Ishikawa (cell line): ENCODE data around the gene KRT27.

Source experiments
- FOXM1 ChIP-seq: IDR thresholded peaks from 2 replicates; pipeline ENCODE4 v1.6.1; 2012; ENCODE audit warnings: low read depth, borderline replicate concordance
- MAX ChIP-seq: IDR thresholded peaks from 2 replicates; pipeline ENCODE4 v1.6.1; 2012
- NFIC ChIP-seq: IDR thresholded peaks from 2 replicates; pipeline ENCODE4 v1.6.1; 2012
- RAD21 ChIP-seq: IDR thresholded peaks from 2 replicates; pipeline ENCODE4 v1.6.1; 2012; ENCODE audit warnings: low read depth
- REST ChIP-seq: IDR thresholded peaks from 2 replicates; pipeline ENCODE4 v1.6.1; 2012; ENCODE audit warnings: low read depth, mild to moderate bottlenecking
- TAF1 ChIP-seq: IDR thresholded peaks from 2 replicates; pipeline ENCODE4 v1.6.1; 2012; ENCODE audit warnings: low read depth, mild to moderate bottlenecking
- TEAD4 ChIP-seq: IDR thresholded peaks from 2 replicates; pipeline ENCODE4 v1.6.1; 2012
- USF1 ChIP-seq: IDR thresholded peaks from 2 replicates; pipeline ENCODE4 v1.6.1; 2012
- YY1 ChIP-seq: IDR thresholded peaks from 2 replicates; pipeline ENCODE4 v1.6.1; 2012; ENCODE audit warnings: low read depth

GRCh38 chr17:40779181-40779909 is 3.0 kb downstream of the KRT27 start:
- no peak for TF ChIP-seq MAX
- TF ChIP-seq NFIC, result no peak
- TF ChIP-seq YY1, result no peak
- TF ChIP-seq RAD21, result no peak
- no peak for TF ChIP-seq TAF1
- no peak for TF ChIP-seq USF1
- no peak for TF ChIP-seq REST
- no peak for TF ChIP-seq TEAD4
- no peak for TF ChIP-seq FOXM1
